Neural crest cell (in vitro differentiated cells): ENCODE measurements around the gene RPS14. TPM values are rescaled to one million over a fixed set of nuclear protein-coding genes. Genes with fewer than 3 reads are reported as not detected.
A peak's percentile ranks its signal among the peaks of the same experiment; 100 is the strongest.

Experiments used
- DNase-seq: peaks from one replicate; pipeline ENCODE4 v3.0.0; 2021; ENCODE audit warnings: low read depth, mixed read lengths, low spot score
- H3K27ac Mint-ChIP-seq: one replicate; pipeline ENCODE4 v1.8.0; 2021; ENCODE audit warnings: mild to moderate bottlenecking, mixed read lengths; ENCODE audit not compliant: unreplicated experiment
- H3K27me3 Mint-ChIP-seq: 2 replicates; pipeline ENCODE4 v1.8.0; 2021; ENCODE audit warnings: low read depth, mild to moderate bottlenecking, mixed read lengths
- H3K36me3 Mint-ChIP-seq: 2 replicates; pipeline ENCODE4 v1.8.0; 2021; ENCODE audit warnings: low read depth, mild to moderate bottlenecking, mixed read lengths
- H3K4me1 Mint-ChIP-seq: 2 replicates; pipeline ENCODE4 v1.8.0; 2021; ENCODE audit warnings: mixed read lengths
- H3K4me3 Mint-ChIP-seq: one replicate; pipeline ENCODE4 v1.8.0; 2021; ENCODE audit warnings: mild to moderate bottlenecking, mixed read lengths
- H3K9me3 Mint-ChIP-seq: 2 replicates; pipeline ENCODE4 v1.8.0; 2021; ENCODE audit warnings: mixed read lengths
- total RNA-seq: library from RNA; stranded (reverse); gene quantifications from 2 replicates; pipeline ENCODE4 v1.2.1, GENCODE V29; 2021
- TF ChIP-seq, protein P1 (sequence below): fragments of 200-600 bp; sonication (generic); conservative IDR thresholded peaks from 2 replicates; pipeline ENCODE4 v1.5.0; 2021; ENCODE audit warnings: antibody characterized with exemption, mild to moderate bottlenecking

The RPS14 gene
- total RNA-seq, 1 donor from 2014 or later, result 2,170 TPM

DNA sequence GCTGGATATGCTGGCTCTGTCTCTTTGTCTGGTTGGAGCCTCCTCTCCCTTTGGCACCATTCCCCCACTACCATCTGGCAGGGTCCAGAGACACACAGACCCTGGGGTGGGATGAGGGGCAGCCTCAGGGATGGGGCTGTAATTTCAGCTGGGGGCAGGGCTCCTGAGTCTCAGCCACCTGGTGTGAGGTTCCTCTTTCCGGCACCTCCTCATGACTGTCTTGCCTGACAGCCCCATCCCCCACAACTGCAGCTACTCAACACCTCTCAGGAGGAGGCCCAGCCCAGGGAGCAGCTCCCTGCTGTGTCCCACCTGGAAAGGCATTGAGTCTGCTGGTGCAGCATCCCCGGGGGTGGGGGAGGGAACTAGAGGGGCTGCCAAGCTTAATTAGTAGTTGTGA is 11.7 kb upstream of the RPS14 start:
- DNase-seq, result no peak
- H3K4me1 Mint-ChIP-seq, result peaks cover 7% of the 10 kb centered on the region
- no peaks in the 10 kb centered on the region for H3K9me3 Mint-ChIP-seq
- TF ChIP-seq, protein P1, sequence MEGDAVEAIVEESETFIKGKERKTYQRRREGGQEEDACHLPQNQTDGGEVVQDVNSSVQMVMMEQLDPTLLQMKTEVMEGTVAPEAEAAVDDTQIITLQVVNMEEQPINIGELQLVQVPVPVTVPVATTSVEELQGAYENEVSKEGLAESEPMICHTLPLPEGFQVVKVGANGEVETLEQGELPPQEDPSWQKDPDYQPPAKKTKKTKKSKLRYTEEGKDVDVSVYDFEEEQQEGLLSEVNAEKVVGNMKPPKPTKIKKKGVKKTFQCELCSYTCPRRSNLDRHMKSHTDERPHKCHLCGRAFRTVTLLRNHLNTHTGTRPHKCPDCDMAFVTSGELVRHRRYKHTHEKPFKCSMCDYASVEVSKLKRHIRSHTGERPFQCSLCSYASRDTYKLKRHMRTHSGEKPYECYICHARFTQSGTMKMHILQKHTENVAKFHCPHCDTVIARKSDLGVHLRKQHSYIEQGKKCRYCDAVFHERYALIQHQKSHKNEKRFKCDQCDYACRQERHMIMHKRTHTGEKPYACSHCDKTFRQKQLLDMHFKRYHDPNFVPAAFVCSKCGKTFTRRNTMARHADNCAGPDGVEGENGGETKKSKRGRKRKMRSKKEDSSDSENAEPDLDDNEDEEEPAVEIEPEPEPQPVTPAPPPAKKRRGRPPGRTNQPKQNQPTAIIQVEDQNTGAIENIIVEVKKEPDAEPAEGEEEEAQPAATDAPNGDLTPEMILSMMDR, result no peak
- no peak overlapping the region for H3K4me3 Mint-ChIP-seq
- H3K27me3 Mint-ChIP-seq, result no peaks in the 10 kb centered on the region
- no peaks in the 10 kb centered on the region for H3K36me3 Mint-ChIP-seq
- no peak overlapping the region for H3K27ac Mint-ChIP-seq

DNA sequence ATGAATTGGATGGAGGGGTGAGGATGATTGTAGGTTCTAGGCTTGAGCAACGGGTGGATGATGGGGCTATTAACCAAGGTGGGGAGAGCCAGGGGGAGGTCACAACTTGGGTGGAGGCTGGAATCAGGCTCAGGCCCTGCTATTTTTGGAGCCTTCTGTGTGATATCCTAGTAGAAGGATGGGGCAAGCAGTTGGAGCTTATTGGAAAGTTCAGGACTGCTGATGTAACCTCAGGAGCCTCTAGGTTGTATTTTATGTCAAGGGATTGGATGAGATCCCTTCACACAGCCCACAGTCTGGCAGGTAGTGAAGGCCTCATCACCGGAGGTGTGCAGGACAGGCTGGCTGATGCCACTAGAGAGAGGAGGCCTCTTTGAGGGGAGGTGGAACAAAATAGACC is 11.2 kb upstream of the RPS14 start:
- TF ChIP-seq, protein P1, result no peak
- no peak for DNase-seq
- peaks cover 7% of the 10 kb centered on the region for H3K4me1 Mint-ChIP-seq
- H3K4me3 Mint-ChIP-seq, result no peak overlapping the region
- H3K27me3 Mint-ChIP-seq, result no peaks in the 10 kb centered on the region
- H3K36me3 Mint-ChIP-seq, result no peaks in the 10 kb centered on the region
- no peaks in the 10 kb centered on the region for H3K9me3 Mint-ChIP-seq
- peak overlapping the region; percentile 13 for H3K27ac Mint-ChIP-seq

DNA sequence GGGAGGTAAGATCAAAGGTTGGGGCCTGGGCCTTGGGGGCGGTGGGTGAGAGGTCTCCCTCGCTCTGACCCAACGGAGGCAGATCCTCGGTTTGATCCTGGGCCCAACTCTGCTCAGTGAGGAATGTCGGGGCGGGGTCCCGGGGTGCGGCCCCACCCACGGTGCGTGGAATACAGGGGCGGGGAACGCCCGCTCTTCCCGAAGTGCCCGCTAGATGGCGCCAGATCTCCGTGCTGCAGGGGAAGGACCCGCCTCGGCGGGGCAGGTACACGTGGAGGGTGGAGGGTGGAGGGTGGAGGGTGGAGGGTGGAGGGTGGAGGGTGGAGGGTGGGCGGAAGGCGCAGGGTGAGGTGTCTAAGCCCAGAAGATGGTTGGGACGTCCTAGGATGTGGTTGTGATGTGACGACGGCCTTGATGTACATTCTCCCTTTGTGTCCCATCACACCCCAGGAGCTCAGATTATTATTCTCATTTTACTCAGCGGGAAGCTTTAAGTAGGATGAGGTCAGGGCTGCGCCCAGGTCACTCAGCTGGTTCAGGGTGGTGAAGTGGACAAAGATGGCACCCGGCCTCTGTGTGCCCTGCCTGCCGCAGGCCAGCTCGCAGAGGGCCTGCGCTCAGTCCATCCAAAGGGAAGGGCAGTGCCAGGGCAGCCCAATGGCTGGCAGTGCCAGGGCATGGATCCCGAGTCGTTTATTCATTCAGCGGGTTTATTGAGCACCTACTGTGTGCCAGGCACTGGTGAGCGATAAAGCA is 9.4 kb upstream of the RPS14 start:
- Mint-ChIP-seq H3K9me3 (no peaks in the 10 kb centered on the region), H3K27ac (no peak overlapping the region), H3K4me3 (no peak overlapping the region), H3K27me3 (no peaks in the 10 kb centered on the region), H3K4me1 (peaks cover 7% of the 10 kb centered on the region), H3K36me3 (no peaks in the 10 kb centered on the region)
- peak; percentile 94 for DNase-seq
- TF ChIP-seq, protein P1, result peak; percentile 89

DNA sequence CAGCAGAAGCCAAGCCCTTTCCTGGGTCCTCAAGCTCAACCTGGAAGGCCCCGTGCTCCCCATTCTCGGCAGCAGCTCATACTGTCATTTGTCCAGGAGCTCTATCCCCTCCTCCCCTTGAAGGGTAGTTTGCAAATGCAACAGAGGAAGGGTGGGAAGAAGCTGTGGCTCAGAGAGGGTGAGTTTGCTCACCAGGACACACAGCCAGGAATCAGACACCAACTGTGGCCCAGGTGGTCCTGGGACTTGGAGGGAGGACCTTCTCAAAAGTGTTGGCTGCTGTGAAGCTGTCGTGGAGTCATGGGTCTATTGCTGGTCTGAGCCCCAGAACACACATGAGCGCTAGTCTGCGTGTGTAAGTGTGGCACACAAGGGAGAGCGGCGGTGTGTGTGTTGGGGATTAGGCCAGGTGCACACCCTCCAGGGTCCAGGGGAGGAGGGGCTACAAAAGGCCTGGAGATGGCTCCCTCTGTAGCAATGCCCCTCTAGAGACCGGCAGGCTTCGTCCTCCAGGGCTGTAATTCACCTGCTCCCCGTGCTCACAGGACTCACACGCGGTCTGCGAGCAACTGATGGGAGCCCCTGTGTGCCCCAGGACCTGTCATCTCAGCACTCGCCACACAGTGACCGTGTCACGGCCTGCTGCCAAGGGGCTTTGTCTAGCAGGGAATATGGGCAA is 8.2 kb upstream of the RPS14 start:
- Mint-ChIP-seq H3K27me3 (no peaks in the 10 kb centered on the region), H3K9me3 (no peaks in the 10 kb centered on the region), H3K4me3 (no peak overlapping the region), H3K27ac (no peak overlapping the region), H3K36me3 (no peaks in the 10 kb centered on the region), H3K4me1 (peaks cover 7% of the 10 kb centered on the region)
- TF ChIP-seq, protein P1, result no peak
- no peak for DNase-seq

DNA sequence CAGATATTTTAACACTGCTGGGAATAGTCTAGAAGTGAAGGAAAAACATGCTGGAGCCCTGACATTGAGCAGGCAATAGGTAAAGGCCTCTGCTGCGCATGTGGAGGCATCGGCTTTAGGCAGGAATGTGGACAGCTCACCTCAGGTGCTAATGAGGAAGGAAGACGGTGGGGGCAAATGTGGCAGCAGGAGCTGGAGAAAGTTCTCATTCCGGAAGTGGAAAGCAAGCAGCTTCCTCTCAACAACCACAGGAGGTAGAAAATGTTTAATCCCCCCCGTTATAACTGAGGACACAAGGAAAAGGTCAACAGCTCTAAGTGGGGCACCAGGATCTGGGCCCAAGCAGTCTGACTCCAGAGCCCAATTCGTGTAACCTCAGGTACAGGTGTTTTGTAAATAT is 7.6 kb upstream of the RPS14 start:
- no peaks in the 10 kb centered on the region for H3K36me3 Mint-ChIP-seq
- H3K27me3 Mint-ChIP-seq, result no peaks in the 10 kb centered on the region
- TF ChIP-seq, protein P1, result no peak
- H3K4me1 Mint-ChIP-seq, result peaks cover 7% of the 10 kb centered on the region
- no peak overlapping the region for H3K4me3 Mint-ChIP-seq
- no peaks in the 10 kb centered on the region for H3K9me3 Mint-ChIP-seq
- no peak overlapping the region for H3K27ac Mint-ChIP-seq
- DNase-seq, result no peak
